Islet precursor cell (in vitro differentiated cells): ENCODE results near the gene DDX20.

ENCODE experiments used
- DNase-seq: peaks from one replicate; pipeline ENCODE4 v3.0.0-alpha.2; 2018

Gene DDX20

GRCh38 chr1:111755331-111756123 lies at the start of gene DDX20:
TSS of gene DDX20 (plus strand) at chr1:111755901. CDS start at chr1:111755925, 24 bp downstream.
- DNase-seq = peak; percentile 97

DNA sequence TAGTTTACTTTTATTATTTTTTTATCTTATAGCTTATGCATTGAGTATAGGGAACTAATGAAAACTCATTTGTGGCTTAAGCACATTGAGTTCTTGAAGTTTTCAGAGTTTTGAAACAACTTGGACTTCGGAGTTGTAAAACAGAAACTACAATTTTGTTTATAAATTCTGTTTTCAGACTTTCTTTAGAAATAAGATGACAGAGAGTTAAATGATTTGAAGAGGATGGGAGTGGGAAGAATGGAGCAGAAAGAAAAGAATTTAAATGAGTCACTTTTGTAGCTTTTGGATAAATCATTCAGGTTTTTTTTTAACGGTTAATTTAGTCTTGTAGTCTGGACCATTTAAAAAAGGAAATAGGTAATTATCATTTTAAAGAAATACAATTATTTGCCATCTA lies 48.8 kb upstream of the DDX20 start:
- DNase-seq = no peak

DNA sequence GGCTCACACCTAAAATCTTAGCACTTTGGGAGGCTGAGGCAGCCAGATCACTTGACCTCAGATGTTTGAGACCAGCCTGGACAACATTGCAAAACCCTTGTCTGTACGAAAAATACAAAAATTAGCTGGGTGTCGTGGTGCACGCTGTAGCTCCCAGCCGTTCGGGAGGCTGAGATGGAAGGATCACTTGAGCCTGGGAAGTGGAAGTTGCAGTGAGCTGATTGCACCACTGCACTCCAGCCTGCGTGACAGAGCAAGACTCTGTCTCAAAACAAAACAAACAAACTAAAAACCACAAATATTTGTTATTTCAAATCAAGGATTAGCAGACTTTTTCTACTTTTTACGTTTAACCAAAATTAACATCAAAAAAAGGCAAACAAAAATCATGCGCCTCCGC lies 47.8 kb upstream of the DDX20 start:
- no peak for DNase-seq

DNA sequence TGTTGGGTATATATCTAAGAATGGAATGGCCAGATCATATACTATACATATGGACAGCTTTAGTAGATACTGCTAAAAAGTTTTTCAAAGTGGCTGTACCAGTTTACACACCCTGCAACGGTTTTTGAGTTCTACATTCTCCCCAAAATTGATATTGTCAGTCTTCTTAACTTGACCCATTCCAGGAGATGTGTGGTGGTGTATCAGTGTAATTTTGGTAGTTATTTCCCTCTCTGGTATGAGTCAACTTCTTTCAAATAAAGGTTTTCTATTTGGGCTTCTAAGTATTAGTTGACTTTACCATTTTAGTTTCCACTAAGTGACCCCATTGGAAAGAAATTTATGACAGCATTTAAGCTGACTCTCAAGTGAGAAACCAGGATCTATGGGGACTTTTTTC lies 45.7 kb upstream of the DDX20 start:
- DNase-seq = no peak

- DNase-seq = no peak
Observed at GRCh38 chr1:111716333-111716732, 39.4 kb upstream of the DDX20 start.

- DNase-seq = no peak
Observed at GRCh38 chr1:111717450-111717849, 38.3 kb upstream of the DDX20 start.

- DNase-seq = no peak
Observed at GRCh38 chr1:111719135-111719534, 36.6 kb upstream of the DDX20 start.

DNA sequence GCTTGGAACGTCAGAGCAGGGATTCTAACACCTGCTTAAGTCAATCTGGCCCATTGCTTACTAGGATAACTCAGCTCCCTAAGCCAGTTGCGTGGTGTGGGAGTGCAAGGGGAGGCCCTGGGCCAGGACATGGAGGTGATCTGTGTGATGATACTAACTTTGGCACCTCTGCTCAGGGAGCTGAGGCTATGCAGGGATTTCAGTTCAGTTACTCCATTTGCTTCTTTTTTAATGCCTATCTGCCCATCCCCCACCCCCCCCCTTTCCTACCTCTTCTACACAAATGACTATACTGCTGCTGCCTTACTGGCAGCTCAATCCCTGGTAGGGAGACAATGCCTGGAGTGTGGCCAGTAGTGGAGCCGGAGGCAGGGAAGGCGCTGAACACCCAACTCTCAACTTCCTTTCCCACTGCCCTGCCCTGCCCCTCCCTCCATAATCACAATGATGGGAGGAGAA lies 36.0 kb upstream of the DDX20 start:
- no peak for DNase-seq

GRCh38 chr1:111720274-111720976 lies 35.3 kb upstream of the DDX20 start:
- no peak for DNase-seq

DNA sequence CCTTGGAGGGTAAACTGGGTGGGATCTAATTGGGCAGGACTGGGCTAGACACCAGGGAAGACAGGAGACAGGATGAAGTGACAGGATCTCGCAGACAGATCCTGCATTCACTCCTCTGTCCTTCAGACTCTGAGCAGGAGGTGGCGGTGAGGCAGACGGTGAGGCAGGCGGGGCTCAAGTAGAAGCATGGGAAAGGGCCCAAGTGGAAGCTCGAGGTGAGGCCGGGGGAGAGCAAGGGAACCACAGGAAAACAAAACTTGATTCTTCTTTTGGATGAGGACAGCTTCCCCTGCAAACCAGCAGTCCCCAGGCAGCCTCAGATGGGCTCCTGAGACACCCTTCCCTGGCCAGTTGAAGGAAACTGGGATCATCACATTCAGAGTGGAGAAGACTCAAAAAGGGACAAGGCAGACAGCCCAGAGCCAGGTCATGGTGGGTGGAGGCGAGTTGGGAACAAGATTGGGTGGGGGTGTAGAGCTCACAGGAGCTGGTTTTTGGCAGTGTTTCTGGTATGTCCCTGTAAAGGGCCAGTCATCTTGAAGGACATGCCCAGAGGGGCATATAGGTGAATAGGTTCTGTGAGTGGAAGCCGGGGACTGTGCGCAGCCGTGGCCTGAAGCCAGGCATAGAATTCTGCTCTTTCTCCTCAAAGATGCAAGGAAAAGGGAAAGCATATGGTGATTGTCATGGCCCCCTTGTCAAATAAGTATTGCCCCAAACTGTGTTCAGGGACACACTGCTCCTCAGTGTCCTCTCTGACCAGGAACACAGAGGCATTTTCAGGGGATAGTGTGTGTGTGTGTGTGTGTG lies 34.5 kb upstream of the DDX20 start:
- DNase-seq = no peak

- DNase-seq = no peak
Observed at GRCh38 chr1:111723091-111723806, 32.5 kb upstream of the DDX20 start.

- no peak for DNase-seq
Observed at GRCh38 chr1:111723871-111724270, 31.8 kb upstream of the DDX20 start.

DNA sequence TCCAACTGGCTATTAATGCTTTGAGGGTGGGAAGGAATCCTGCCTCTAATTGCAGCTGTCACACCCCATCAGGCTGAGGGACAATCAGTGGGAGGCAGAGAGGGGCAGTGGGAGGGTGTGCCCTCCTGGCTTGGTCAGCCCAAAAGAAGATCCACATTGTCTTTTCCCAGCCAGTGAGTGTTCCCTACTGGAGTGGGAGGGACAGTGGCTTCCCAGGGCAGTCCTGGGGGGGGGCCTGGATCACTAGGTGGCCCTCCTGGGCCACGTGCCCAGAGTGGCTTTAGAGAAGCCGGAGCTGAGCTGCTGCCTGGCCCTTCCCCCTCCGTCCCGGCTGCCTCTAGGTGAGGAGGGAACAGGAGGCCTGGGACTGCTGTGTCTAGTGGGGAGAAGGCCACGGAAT lies 30.5 kb upstream of the DDX20 start:
- no peak for DNase-seq

DNA sequence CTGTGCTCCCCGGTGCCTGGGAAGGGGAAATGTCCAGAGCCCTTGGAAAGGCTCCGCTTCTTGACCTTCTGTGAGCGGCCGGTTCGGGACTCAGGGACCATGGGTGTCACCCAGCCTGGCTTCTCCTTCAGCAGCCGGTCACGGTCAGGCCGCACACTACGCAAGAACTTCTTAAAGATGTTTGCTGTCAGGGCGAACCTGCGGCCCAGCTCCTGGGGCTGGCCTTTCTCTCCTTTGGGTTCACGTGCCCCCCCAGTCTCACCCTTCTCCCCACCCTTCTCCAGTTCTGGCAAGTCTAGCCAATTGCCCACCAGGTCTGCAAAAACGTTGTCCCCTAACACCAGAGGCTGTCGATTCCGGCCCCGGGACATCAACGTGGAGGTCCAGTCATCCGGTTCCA lies 28.6 kb upstream of the DDX20 start:
- no peak for DNase-seq

- DNase-seq = no peak
Observed at GRCh38 chr1:111729271-111729921, 26.3 kb upstream of the DDX20 start.

GRCh38 chr1:111729946-111730681 lies 25.6 kb upstream of the DDX20 start:
- DNase-seq = no peak

DNA sequence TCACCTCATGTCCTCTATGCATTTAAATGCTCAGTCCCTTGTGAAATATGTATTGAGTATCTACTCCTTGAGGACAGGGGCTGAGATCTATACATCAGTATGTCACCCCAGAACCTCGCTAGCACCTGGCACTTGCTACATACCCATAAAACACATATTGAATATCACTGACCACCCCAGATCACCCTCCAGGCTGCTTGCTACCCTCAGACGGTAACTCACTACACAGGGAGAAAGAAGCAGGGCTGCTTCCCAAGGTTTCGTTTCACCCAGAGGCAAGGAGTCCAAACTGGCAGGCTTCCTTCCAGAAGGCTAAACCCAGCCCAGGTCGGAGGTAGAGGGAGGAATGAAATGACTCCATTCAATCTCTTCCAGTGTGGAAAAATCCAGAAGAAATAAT lies 25.0 kb upstream of the DDX20 start:
- no peak for DNase-seq

GRCh38 chr1:111731956-111732355 lies 23.7 kb upstream of the DDX20 start:
- no peak for DNase-seq

GRCh38 chr1:111732718-111733117 lies 23.0 kb upstream of the DDX20 start:
- DNase-seq = no peak

DNA sequence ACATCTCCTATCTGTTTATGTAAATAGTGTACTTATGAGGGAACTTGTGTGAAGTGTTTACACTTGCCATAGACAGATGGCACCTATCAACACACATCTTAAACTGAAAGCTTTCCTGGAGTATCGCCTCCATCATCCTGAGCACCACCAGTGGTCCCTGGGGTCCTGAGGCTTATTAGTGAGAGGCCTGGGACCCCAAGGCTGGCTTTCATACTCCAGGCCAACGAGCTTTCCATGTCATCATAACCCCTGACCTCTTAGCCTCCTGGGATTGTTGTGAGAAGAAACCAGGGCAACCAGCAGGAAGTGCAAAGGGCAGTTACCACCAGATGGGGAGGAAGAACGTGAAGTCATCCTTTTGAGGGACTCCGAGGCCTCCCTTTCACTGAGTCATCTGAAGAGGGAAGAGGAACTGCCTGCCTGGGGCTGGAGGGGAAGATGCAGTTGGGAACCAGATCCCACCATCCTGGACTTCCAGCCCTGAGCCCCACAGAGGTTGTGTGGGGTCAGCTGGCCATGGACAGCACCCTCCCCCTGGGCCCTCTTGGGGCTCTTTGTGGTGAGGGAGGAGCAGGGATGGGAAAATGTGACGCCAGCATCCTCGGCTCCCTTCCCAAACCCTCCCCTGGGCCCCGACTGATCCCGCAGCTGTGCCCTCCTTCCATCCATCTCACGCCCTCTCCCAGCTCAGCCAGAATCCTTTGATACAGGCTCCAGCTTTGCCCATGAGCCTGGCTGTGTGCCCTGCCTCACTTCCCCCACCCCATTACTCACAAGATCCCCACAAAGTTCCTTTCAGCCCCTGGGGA lies 22.3 kb upstream of the DDX20 start:
- no peak for DNase-seq

DNA sequence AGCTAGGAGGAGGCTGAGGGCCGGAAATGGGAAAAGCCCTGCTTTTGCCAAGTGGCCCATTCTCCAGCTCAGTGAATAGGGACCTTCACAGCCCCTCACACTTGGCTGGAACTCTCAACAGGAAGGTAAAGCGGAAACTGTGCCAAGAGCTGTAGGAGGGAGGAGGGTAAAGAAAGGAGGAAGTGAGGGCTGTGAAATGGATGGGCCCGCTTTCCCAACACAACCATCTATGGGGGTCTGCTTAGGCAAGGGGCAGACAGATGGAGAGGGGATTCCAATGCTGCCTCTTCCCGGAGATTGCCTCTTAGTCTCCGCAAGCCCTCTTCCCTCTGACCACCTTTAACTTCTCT lies 21.7 kb upstream of the DDX20 start:
- no peak for DNase-seq
